HepG2 (cell line): ENCODE data around the gene OR4Q2. TPM values are rescaled to one million over a fixed set of nuclear protein-coding genes. Genes with fewer than 3 reads are reported as not detected.

Experiments
- ATAC-seq: fragments of 200-7000 bp; cut with Tn5 transposase; 3 replicates; pipeline ENCODE4 v1.9.1; 2020; ENCODE audit warnings: mild to moderate bottlenecking, moderate library complexity
- BruUV-seq: library from RNA; stranded (reverse); fragments of 400-500 nt; replicated peaks from 2 replicates; lab custom pipeline; 2021; lab: Mats Ljungman, UMichigan
- CTCF ChIA-PET: fragments of 300-600 bp; formaldehyde crosslinking; extraction: SDS; loops from one replicate; lab custom pipeline; 2021; ENCODE audit warnings: low total read pairs, inconsistent platforms, low intra/inter-chr PET ratio; lab: Yijun Ruan, JAX
- POLR2A ChIA-PET: fragments of 350-600 bp; sonication (Branson Sonifier 250); formaldehyde crosslinking; loops from one replicate; lab custom pipeline; 2020; ENCODE audit warnings: antibody characterized with exemption, inconsistent platforms; lab: Yijun Ruan, JAX
- DNase-seq: peaks from one replicate; pipeline ENCODE4 v3.0.0-alpha.2; 2015; ENCODE audit warnings: low spot score
- FAIRE-seq: peaks from 3 replicates; lab custom pipeline; 2011; peaks lifted over from hg19 to GRCh38; lab: Jason Lieb, UNC
- H2AFZ ChIP-seq: one replicate; pipeline ENCODE4 v1.6.1; 2011; ENCODE audit warnings: low read length, inconsistent platforms
- H3K27ac ChIP-seq: fragments of 300-600 bp; 3 replicates; pipeline ENCODE4 v1.8.0; 2011; ENCODE audit warnings: mixed run types, mild to moderate bottlenecking, mixed read lengths, low read length, inconsistent platforms; ENCODE audit not compliant: insufficient read depth; ENCODE audit errors: extremely low read length
- H3K27me3 ChIP-seq, 2 experiments: fragments of 200-600 bp in 1 of 2; 2 replicates in 1 of 2; 3 replicates in 1 of 2; pipeline versions ENCODE4 v1.6.0 to v1.8.0; 2011; ENCODE audit warnings: low read length in 2 of 2, mild to moderate bottlenecking in 2 of 2, moderate library complexity in 2 of 2, inconsistent platforms in 1 of 2; ENCODE audit not compliant: insufficient read depth in 2 of 2, control insufficient read depth in 1 of 2
- H3K36me3 ChIP-seq, 2 experiments: fragments of 200-600 bp in 1 of 2; replicated peaks in 1 of 2; 2 replicates in 1 of 2; 3 replicates in 1 of 2; pipeline versions ENCODE4 v1.5.1 to v1.8.0; 2011; ENCODE audit warnings: low read length in 2 of 2, inconsistent platforms in 1 of 2; ENCODE audit not compliant: insufficient read depth in 2 of 2, control insufficient read depth in 1 of 2
- H3K4me1 ChIP-seq: 2 replicates; pipeline ENCODE4 v1.5.1; 2012; ENCODE audit warnings: low read length, inconsistent platforms; ENCODE audit not compliant: insufficient read depth
- H3K4me2 ChIP-seq: 2 replicates; pipeline ENCODE4 v1.6.0; 2011; ENCODE audit warnings: low read depth, low read length, inconsistent platforms
- H3K4me3 ChIP-seq, 3 experiments: fragments of 200-600 bp in 1 of 3; sonication (generic), shearing (Covaris generic) in 1 of 3; replicated peaks in 1 of 3; 2 replicates each; pipeline ENCODE4 v1.5.1; 2011 to 2016; ENCODE audit warnings: low read length in 3 of 3, inconsistent platforms in 2 of 3, low read depth in 2 of 3, mild to moderate bottlenecking in 2 of 3, control low read depth in 1 of 3, mixed read lengths in 1 of 3; ENCODE audit not compliant: insufficient read depth in 1 of 3
- H3K79me2 ChIP-seq: one replicate; pipeline ENCODE4 v1.6.1; 2011; ENCODE audit warnings: low read length, inconsistent platforms; ENCODE audit not compliant: insufficient read depth
- H3K9ac ChIP-seq: 2 replicates; pipeline ENCODE4 v1.6.0; 2011; ENCODE audit warnings: mild to moderate bottlenecking, low read depth, low read length, inconsistent platforms; ENCODE audit not compliant: insufficient read depth
- H3K9me3 ChIP-seq: 2 replicates; pipeline ENCODE4 v1.5.1; 2012; ENCODE audit warnings: mild to moderate bottlenecking, low read length
- H4K20me1 ChIP-seq: 2 replicates; pipeline ENCODE4 v1.6.0; 2011; ENCODE audit warnings: inconsistent platforms, mild to moderate bottlenecking, low read length, moderate library complexity; ENCODE audit not compliant: insufficient read depth
- ETV5 ChIP-seq: IDR thresholded peaks from 2 replicates; pipeline ENCODE4 v1.6.1; 2018; ENCODE audit warnings: missing biosample characterization, missing genetic modification reagents, inconsistent platforms, borderline replicate concordance
- KLF12 ChIP-seq: sonication (generic); formaldehyde crosslinking; IDR thresholded peaks from 2 replicates; pipeline ENCODE4 v1.4.0; 2020; ENCODE audit warnings: missing genetic modification reagents, borderline replicate concordance
- NCOA2 ChIP-seq: sonication (generic); formaldehyde crosslinking; IDR thresholded peaks from 2 replicates; pipeline ENCODE4 v1.8.0; 2022; ENCODE audit warnings: inconsistent platforms
- POLR2G ChIP-seq: fragments of 200-400 bp; formaldehyde crosslinking; IDR thresholded peaks from 2 replicates; pipeline ENCODE4 v1.6.1; 2018; ENCODE audit warnings: mild to moderate bottlenecking, low read depth, low read length, moderate library complexity
- RARG ChIP-seq: sonication (generic); formaldehyde crosslinking; IDR thresholded peaks from 2 replicates; pipeline ENCODE4 v1.4.0; 2020; ENCODE audit warnings: low read depth, mild to moderate bottlenecking, missing genetic modification reagents
- SATB2 ChIP-seq: sonication (generic); formaldehyde crosslinking; IDR thresholded peaks from 2 replicates; pipeline ENCODE4 v1.5.0; 2020; ENCODE audit warnings: missing genetic modification reagents
- THAP8 ChIP-seq: sonication (generic); formaldehyde crosslinking; IDR thresholded peaks from 2 replicates; pipeline ENCODE4 v1.5.1; 2020; ENCODE audit warnings: missing genetic modification reagents, mild to moderate bottlenecking, borderline replicate concordance
- ZFP82 ChIP-seq: sonication (generic); formaldehyde crosslinking; IDR thresholded peaks from 2 replicates; pipeline ENCODE4 v1.5.1; 2020; ENCODE audit warnings: mild to moderate bottlenecking, missing genetic modification reagents, borderline replicate concordance
- ZFX ChIP-seq: sonication (generic); formaldehyde crosslinking; IDR thresholded peaks from 2 replicates; pipeline ENCODE4 v1.4.0; 2020; ENCODE audit warnings: mild to moderate bottlenecking, low read depth, missing genetic modification reagents, moderate library complexity
- ZNF225 ChIP-seq: sonication (generic); formaldehyde crosslinking; IDR thresholded peaks from 2 replicates; pipeline ENCODE4 v1.4.0; 2020; ENCODE audit warnings: mild to moderate bottlenecking, missing genetic modification reagents
- ZNF615 ChIP-seq: sonication (generic); formaldehyde crosslinking; IDR thresholded peaks from 2 replicates; pipeline ENCODE4 v1.5.0; 2020; ENCODE audit warnings: mild to moderate bottlenecking, missing genetic modification reagents, borderline replicate concordance
- ZNF660 ChIP-seq: sonication (generic); formaldehyde crosslinking; IDR thresholded peaks from 2 replicates; pipeline ENCODE4 v1.5.1; 2020; ENCODE audit warnings: mild to moderate bottlenecking, low read depth, missing genetic modification reagents, borderline replicate concordance
- ZNF670 ChIP-seq: sonication (generic); formaldehyde crosslinking; IDR thresholded peaks from 2 replicates; pipeline ENCODE4 v1.8.0; 2022; ENCODE audit warnings: mild to moderate bottlenecking, missing genetic modification reagents, borderline replicate concordance
- ZNF704 ChIP-seq: sonication (generic); formaldehyde crosslinking; IDR thresholded peaks from 2 replicates; pipeline ENCODE4 v1.8.1; 2023; ENCODE audit warnings: mild to moderate bottlenecking, inconsistent platforms, moderate library complexity, missing genetic modification reagents, borderline replicate concordance
- ZNF740 ChIP-seq: sonication (generic); formaldehyde crosslinking; IDR thresholded peaks from 2 replicates; pipeline ENCODE4 v1.4.0; 2020; ENCODE audit warnings: missing genetic modification reagents
- ZNF782 ChIP-seq: sonication (generic); formaldehyde crosslinking; IDR thresholded peaks from 2 replicates; pipeline ENCODE4 v1.4.0; 2020; ENCODE audit warnings: missing genetic modification reagents, mild to moderate bottlenecking, borderline replicate concordance
- WGBS: methylation state at CpG from one replicate; pipeline ENCODE4 v1.1.6; 2017; ENCODE audit warnings: low lambda C conversion rate; 5-methylcytosine and 5-hydroxymethylcytosine counted together
- in situ Hi-C: cut with HindIII; loops from 2 replicates; pipeline ENCODE4 v1.10.0; 2017; ENCODE audit warnings: low pct_unique_long_range_greater_than_20kb; ENCODE audit not compliant: extremely low pct_ligation_motif_present
- intact Hi-C: fragments of 100-400 bp; cut with micrococcal nuclease; formaldehyde crosslinking; loops from one replicate; pipeline ENCODE4 v1.10.0; 2022; ENCODE audit not compliant: unreplicated experiment
- polyA plus RNA-seq, 8 experiments: library from polyadenylated mRNA; depleted of rRNA in 3 of 8; stranded (reverse) in 7 of 8; unstranded in 1 of 8; fragments of >200 nt; fragmentation: Illumina TruSeq in 4 of 8; extraction: Trizol in 4 of 8; gene quantifications; 2 replicates each; pipeline versions ENCODE4 v1.2.1 to v1.2.3, GENCODE V29; 2011 to 2016; ENCODE audit warnings: low read depth in 4 of 8, missing spikeins in 1 of 8, mixed read lengths in 1 of 8; ENCODE audit not compliant: insufficient read depth in 1 of 8
- total RNA-seq, 5 experiments: library from RNA; depleted of rRNA; stranded (reverse); fragments of >200 nt; fragmentation: Illumina TruSeq; extraction: Trizol; gene quantifications; 2 replicates each; pipeline ENCODE4 v1.2.3, GENCODE V29; 2016; ENCODE audit warnings: low read depth in 1 of 5
- TF ChIP-seq, protein P1 (sequence below): sonication (generic); formaldehyde crosslinking; IDR thresholded peaks from 2 replicates; pipeline ENCODE4 v1.4.0; 2020; ENCODE audit warnings: mild to moderate bottlenecking, missing genetic modification reagents
- TF ChIP-seq, protein P2 (sequence below): sonication (generic); formaldehyde crosslinking; IDR thresholded peaks from 2 replicates; pipeline ENCODE4 v1.5.0; 2020; ENCODE audit warnings: mild to moderate bottlenecking, missing genetic modification reagents

Gene OR4Q2
- total and polyA plus RNA-seq, 2 of the 13 experiments (the other 11 are each of a cell fraction or from before 2014, with no cell fraction given) = not detected

DNA sequence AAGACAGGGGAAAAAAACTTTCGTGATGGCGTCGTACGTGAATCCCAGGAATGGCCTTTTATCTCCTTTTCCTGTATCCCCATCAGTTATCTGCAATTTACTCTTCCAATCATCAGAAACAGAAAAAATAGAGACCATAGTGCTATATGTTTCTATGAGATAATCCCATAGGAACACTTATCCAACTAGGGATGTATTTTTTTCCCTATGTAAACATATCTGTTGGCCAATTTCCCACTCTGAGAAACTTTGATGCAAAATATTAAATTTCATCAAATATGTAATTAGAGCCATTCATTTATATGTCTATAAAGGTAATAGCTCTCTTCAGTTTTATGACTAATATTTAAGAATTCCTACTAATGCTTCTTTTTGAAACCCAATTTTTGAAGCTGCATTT lies 34.0 kb downstream of the OR4Q2 start, which contains the start of gene OR4K13 (continued):
- TF ChIP-seq ZNF704 (no peak), KLF12 (CRISPR knock-in tag) (no peak), ETV5 (no peak), ZFX (CRISPR knock-in tag) (no peak), ZNF225 (CRISPR knock-in tag) (no peak), ZNF660 (CRISPR knock-in tag) (no peak)

- DNase-seq (no peak), ATAC-seq (no peak), FAIRE-seq (no peak)
- H3K4me2 ChIP-seq = no peak overlapping the region
- in situ Hi-C loops = no loop called here
- POLR2A ChIA-PET = no interaction called here
- intact Hi-C loops = no loop called here
- CTCF ChIA-PET = no interaction called here
- H3K79me2 ChIP-seq = no peaks in the 10 kb centered on the region
- no peak overlapping the region for H3K4me3 ChIP-seq
- no peaks in the 10 kb centered on the region for H3K27me3 ChIP-seq
- H3K9ac ChIP-seq = no peak overlapping the region
- H3K36me3 ChIP-seq = no peaks in the 10 kb centered on the region
- no TSS peak for BruUV-seq
- H3K4me1 ChIP-seq = no peaks in the 10 kb centered on the region
- no peaks in the 10 kb centered on the region for H3K9me3 ChIP-seq
- no peak overlapping the region for H2AFZ ChIP-seq
- no peaks in the 10 kb centered on the region for H4K20me1 ChIP-seq
- 33% methylated on average over 4 of the region's 5 CpGs for WGBS
- no peak overlapping the region for H3K27ac ChIP-seq
- TF ChIP-seq, protein P1, sequence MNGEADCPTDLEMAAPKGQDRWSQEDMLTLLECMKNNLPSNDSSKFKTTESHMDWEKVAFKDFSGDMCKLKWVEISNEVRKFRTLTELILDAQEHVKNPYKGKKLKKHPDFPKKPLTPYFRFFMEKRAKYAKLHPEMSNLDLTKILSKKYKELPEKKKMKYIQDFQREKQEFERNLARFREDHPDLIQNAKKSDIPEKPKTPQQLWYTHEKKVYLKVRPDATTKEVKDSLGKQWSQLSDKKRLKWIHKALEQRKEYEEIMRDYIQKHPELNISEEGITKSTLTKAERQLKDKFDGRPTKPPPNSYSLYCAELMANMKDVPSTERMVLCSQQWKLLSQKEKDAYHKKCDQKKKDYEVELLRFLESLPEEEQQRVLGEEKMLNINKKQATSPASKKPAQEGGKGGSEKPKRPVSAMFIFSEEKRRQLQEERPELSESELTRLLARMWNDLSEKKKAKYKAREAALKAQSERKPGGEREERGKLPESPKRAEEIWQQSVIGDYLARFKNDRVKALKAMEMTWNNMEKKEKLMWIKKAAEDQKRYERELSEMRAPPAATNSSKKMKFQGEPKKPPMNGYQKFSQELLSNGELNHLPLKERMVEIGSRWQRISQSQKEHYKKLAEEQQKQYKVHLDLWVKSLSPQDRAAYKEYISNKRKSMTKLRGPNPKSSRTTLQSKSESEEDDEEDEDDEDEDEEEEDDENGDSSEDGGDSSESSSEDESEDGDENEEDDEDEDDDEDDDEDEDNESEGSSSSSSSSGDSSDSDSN (CRISPR knock-in tag) = no peak
- TF ChIP-seq ZNF782 (CRISPR knock-in tag) (no peak), THAP8 (CRISPR knock-in tag) (no peak), POLR2G (no peak), ZFP82 (CRISPR knock-in tag) (no peak), ZNF740 (no peak), NCOA2 (CRISPR knock-in tag) (no peak), SATB2 (no peak), ZNF615 (CRISPR knock-in tag) (no peak), RARG (CRISPR knock-in tag) (no peak), ZNF670 (CRISPR knock-in tag) (no peak)
- TF ChIP-seq, protein P2, sequence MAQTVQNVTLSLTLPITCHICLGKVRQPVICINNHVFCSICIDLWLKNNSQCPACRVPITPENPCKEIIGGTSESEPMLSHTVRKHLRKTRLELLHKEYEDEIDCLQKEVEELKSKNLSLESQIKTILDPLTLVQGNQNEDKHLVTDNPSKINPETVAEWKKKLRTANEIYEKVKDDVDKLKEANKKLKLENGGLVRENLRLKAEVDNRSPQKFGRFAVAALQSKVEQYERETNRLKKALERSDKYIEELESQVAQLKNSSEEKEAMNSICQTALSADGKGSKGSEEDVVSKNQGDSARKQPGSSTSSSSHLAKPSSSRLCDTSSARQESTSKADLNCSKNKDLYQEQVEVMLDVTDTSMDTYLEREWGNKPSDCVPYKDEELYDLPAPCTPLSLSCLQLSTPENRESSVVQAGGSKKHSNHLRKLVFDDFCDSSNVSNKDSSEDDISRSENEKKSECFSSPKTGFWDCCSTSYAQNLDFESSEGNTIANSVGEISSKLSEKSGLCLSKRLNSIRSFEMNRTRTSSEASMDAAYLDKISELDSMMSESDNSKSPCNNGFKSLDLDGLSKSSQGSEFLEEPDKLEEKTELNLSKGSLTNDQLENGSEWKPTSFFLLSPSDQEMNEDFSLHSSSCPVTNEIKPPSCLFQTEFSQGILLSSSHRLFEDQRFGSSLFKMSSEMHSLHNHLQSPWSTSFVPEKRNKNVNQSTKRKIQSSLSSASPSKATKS (CRISPR knock-in tag) = no peak
Observed at GRCh38 chr14:20044243-20044642, 42.3 kb downstream of the OR4Q2 start.
